Mucosa of descending colon (tissue), 3 donors: ENCODE data around the gene BMP6. TPM values are rescaled to one million over a fixed set of nuclear protein-coding genes. Genes with fewer than 3 reads are reported as not detected.

ENCODE experiments used
- ATAC-seq: fragments of 200-7000 bp; cut with Tn5 transposase; one replicate; pipeline ENCODE4 v1.9.1; 2020; ENCODE audit warnings: mild to moderate bottlenecking, moderate library complexity
- DNase-seq, 3 donors: peaks; one replicate each; pipeline ENCODE4 v3.0.0-alpha.2; 2020
- H3K36me3 ChIP-seq: fragments of 200-600 bp; one replicate; pipeline ENCODE4 v1.8.0; 2021; ENCODE audit warnings: low read depth, mild to moderate bottlenecking
- H3K4me1 ChIP-seq: fragments of 200-600 bp; one replicate; pipeline ENCODE4 v1.8.0; 2021; ENCODE audit warnings: low read depth, mild to moderate bottlenecking
- H3K4me3 ChIP-seq: fragments of 200-600 bp; one replicate; pipeline ENCODE4 v1.8.0; 2021; ENCODE audit warnings: mild to moderate bottlenecking
- H3K9me3 ChIP-seq: fragments of 200-600 bp; one replicate; pipeline ENCODE4 v1.8.0; 2021; ENCODE audit warnings: mild to moderate bottlenecking
- intact Hi-C, 2 donors: fragments of 100-400 bp; cut with DNase I in 1 of 2; cut with micrococcal nuclease in 1 of 2; formaldehyde crosslinking; loops; one replicate each; pipeline versions ENCODE4 v1.11.0 to v1.11.1; 2022; cut with DNase I, micrococcal nuclease
- total RNA-seq, 3 donors: library from RNA; stranded (reverse); fragmentation: NEBNext Ultra II Directional in 2 of 3; extraction: Animal tissue kit (Norgen Biotek cat#: 25700) in 2 of 3; gene quantifications; one replicate each; pipeline versions ENCODE4 v1.2.1 to v1.2.4, GENCODE V29; 2021 to 2023
- TF ChIP-seq, protein P1 (sequence below): fragments of 200-600 bp; IDR thresholded peaks from one replicate; pipeline ENCODE4 v1.8.0; 2022; ENCODE audit warnings: antibody characterized with exemption, mild to moderate bottlenecking
- donor health status: DM: no; HTN: no; CAD: no; lungs with moderate emphysema.
- donor health status: DM: no; HTN: no; CAD: no.
- donor health status: DM: no; HTN: yes; CAD: no.

BMP6 gene
- total RNA-seq, 3 donors from 2014 or later = 0.55 to 1.9 (median 0.98) TPM

DNA sequence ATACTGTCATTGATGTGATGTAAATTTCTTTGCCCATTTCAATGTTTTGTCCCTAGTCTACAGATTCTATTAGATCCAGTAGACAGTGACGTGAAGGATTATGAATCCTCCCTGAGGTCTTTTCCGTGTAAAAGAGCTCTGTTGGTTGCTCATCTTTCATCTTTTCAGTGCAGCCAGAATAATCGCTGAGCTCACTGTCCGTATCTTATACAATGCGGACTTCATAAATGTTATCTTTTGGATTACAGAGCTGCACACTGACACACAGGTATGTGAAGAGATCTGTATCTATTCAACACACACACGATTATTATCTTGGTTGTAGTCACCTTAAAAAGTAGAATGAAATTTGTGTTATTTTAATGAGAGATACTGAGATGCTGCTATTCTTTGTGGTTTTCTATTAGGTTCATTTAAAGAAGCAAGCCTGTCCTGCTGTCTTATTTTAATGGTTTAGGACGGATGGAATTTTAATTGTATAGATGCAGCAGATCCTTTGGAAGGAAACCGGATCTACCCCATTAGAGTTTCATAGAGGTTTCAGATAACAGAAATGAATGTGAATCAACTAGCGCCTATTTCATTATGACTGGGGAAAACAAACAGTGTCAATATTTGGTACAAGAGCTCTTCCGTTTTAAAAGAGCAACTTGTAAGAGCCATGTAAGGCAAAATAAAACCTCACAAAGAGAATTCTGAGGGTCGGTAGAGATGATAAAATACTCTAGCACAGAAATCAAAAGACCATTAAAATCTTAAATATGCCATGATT lies 79.4 kb downstream of the BMP6 start:
- no peak overlapping the region for H3K4me3 ChIP-seq
- H3K9me3 ChIP-seq = no peaks in the 10 kb centered on the region
- DNase-seq (no peak), ATAC-seq (no peak)
- TF ChIP-seq, protein P1, sequence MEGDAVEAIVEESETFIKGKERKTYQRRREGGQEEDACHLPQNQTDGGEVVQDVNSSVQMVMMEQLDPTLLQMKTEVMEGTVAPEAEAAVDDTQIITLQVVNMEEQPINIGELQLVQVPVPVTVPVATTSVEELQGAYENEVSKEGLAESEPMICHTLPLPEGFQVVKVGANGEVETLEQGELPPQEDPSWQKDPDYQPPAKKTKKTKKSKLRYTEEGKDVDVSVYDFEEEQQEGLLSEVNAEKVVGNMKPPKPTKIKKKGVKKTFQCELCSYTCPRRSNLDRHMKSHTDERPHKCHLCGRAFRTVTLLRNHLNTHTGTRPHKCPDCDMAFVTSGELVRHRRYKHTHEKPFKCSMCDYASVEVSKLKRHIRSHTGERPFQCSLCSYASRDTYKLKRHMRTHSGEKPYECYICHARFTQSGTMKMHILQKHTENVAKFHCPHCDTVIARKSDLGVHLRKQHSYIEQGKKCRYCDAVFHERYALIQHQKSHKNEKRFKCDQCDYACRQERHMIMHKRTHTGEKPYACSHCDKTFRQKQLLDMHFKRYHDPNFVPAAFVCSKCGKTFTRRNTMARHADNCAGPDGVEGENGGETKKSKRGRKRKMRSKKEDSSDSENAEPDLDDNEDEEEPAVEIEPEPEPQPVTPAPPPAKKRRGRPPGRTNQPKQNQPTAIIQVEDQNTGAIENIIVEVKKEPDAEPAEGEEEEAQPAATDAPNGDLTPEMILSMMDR = no peak
- no peaks in the 10 kb centered on the region for H3K36me3 ChIP-seq
- H3K4me1 ChIP-seq = no peaks in the 10 kb centered on the region
- intact Hi-C loops = no loop called here

DNA sequence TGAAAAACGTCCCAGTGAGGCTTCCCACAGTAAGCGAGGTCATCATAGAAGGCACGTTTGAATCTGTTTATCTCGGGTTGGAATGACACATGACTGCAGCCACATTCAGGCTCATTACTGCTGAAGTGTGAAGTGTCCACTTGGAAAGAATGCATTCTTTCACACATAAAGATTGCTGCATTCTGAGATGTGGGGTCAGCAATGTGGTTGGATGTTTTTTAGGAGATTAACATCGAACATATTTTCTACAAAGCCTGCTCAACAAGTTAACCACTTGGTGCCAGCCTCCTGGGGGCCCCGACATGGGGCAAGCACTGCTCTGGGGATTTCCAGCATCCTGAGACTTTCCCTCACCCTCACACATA lies 79.9 kb downstream of the BMP6 start:
- no peak overlapping the region for H3K4me3 ChIP-seq
- no peaks in the 10 kb centered on the region for H3K9me3 ChIP-seq
- DNase-seq (no peak), ATAC-seq (no peak)
- TF ChIP-seq, protein P1 = no peak
- intact Hi-C loops = no loop called here
- H3K4me1 ChIP-seq = no peaks in the 10 kb centered on the region
- H3K36me3 ChIP-seq = no peaks in the 10 kb centered on the region

DNA sequence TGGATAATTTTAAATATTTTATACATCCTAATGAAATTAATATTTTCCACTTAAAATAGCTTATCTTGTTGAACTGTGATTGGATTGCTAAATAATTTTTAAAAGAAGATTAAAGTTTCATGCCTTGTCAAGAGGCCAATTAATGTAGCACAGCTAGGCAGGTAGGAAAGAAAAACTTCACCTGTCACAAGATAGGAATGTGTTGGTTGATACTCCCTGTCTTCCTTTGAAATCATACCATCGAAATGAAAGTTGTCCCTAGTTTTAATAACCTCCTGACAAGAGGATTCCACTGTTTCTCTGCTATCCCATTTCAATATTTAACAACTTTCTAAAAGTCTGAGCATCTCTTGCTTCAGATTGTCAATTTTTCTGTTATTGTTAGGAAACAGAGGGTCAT lies 80.8 kb downstream of the BMP6 start:
- TF ChIP-seq, protein P1 = no peak
- no peak for DNase-seq
- intact Hi-C loops = no loop called here
- H3K36me3 ChIP-seq = no peaks in the 10 kb centered on the region
- ATAC-seq = no peak
- H3K4me1 ChIP-seq = no peaks in the 10 kb centered on the region
- H3K4me3 ChIP-seq = no peak overlapping the region
- H3K9me3 ChIP-seq = no peaks in the 10 kb centered on the region

DNA sequence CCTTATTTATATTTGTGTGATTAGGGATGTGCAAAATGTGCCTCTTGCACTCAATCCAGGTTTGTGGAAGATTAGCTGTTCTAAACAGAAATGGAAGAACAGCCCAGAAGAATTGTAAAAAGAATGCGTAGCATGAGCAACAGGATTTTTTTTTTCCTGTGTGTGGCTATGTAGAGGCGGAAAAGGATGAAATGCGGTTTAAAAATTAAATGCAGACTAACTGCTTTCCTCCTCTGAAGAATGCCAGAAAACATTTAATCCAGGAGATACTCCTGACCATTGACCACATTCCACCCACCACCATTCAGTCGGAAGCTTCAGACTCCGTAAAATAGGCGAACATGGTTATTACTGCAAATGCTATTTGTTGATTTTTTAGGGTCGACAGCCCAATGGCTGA lies 83.4 kb downstream of the BMP6 start:
- TF ChIP-seq, protein P1 = no peak
- Histone ChIP-seq H3K4me1 (no peaks in the 10 kb centered on the region), H3K9me3 (no peaks in the 10 kb centered on the region), H3K36me3 (no peaks in the 10 kb centered on the region), H3K4me3 (no peak overlapping the region)
- no peak for ATAC-seq
- no peak for DNase-seq
- intact Hi-C loops = no loop called here

DNA sequence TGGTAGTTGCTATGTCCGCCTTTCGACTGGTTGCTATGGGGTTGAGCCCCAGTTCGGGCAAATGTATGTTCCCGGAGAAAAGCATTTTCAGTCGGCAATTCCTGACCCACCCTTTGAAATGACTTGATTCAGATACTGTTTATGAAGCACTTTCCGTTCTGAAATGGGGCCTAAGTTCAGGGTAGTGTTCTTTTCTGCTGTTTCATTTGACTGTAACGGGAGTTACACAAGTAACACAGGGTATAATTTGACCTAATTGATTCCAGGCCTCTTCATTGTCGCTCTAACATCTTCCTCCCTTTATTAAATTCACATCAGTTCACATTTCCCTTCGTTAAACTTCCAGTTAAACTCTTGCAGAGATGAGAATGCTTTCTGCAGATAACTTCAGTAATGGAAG lies 85.5 kb downstream of the BMP6 start:
- no peaks in the 10 kb centered on the region for H3K36me3 ChIP-seq
- H3K4me1 ChIP-seq = no peaks in the 10 kb centered on the region
- intact Hi-C loops = no loop called here
- ATAC-seq (no peak), DNase-seq (no peak)
- no peaks in the 10 kb centered on the region for H3K9me3 ChIP-seq
- no peak overlapping the region for H3K4me3 ChIP-seq
- TF ChIP-seq, protein P1 = no peak

DNA sequence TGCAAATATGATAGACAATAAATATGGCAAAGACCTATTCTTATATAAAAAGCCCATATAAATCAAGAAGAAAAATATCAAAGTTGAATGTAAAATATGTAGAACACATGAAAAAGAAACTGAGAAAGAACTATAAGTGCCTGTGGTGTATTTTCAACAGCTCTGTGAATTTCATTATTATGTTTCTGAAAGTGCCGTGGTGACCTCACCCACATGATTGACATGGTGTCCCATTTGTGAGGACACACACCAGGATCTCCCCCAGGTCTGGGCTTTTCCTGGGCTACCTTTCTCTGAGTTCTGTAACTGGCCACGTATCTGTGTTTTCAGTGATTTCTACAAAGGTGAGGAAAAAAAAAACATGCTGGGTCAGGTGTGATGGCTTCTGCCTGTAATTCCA lies 86.7 kb downstream of the BMP6 start:
- Histone ChIP-seq H3K36me3 (no peaks in the 10 kb centered on the region), H3K4me3 (no peak overlapping the region), H3K9me3 (no peaks in the 10 kb centered on the region), H3K4me1 (no peaks in the 10 kb centered on the region)
- intact Hi-C loops = no loop called here
- ATAC-seq (no peak), DNase-seq (no peak)
- TF ChIP-seq, protein P1 = no peak
